Measurements from ENCODE around the gene MLLT10. TPM values are rescaled to one million over a fixed set of nuclear protein-coding genes. Genes with fewer than 3 reads are reported as not detected.

MLLT10 gene
- total RNA-seq, 1 donor = 50.5 TPM

- no peak for DNase-seq (ENCODE audit: low read depth)
- no peak overlapping the region for H3K4me3 ChIP-seq (ENCODE audit: low read depth, low read length)
- TF ChIP-seq CTCF (IDR thresholded peaks at IDR 0.05; ENCODE audit: insufficient read depth, low read depth, low read length) = no peak
Observed at GRCh38 chr10:21753497-21754270, 219.7 kb downstream of the MLLT10 start.

GRCh38 chr10:21754410-21755011 is 220.5 kb downstream of the MLLT10 start:
- DNase-seq (ENCODE audit: low read depth) = peak; percentile 5
- H3K4me3 ChIP-seq (ENCODE audit: low read depth, low read length) = no peak overlapping the region
- TF ChIP-seq CTCF (IDR thresholded peaks at IDR 0.05; ENCODE audit: insufficient read depth, low read depth, low read length) = no peak

GRCh38 chr10:21756707-21757106 is 222.7 kb downstream of the MLLT10 start:
- DNase-seq (ENCODE audit: low read depth) = no peak
- TF ChIP-seq CTCF (IDR thresholded peaks at IDR 0.05; ENCODE audit: insufficient read depth, low read depth, low read length) = no peak
- no peak overlapping the region for H3K4me3 ChIP-seq (ENCODE audit: low read depth, low read length)

- no peak for TF ChIP-seq CTCF (IDR thresholded peaks at IDR 0.05; ENCODE audit: insufficient read depth, low read depth, low read length)
- no peak overlapping the region for H3K4me3 ChIP-seq (ENCODE audit: low read depth, low read length)
- peak; percentile 32 for DNase-seq (ENCODE audit: low read depth)
Observed at GRCh38 chr10:21757185-21757901, 223.3 kb downstream of the MLLT10 start.

GRCh38 chr10:21758239-21758638 is 224.2 kb downstream of the MLLT10 start:
- TF ChIP-seq CTCF (IDR thresholded peaks at IDR 0.05; ENCODE audit: insufficient read depth, low read depth, low read length) = no peak
- no peak overlapping the region for H3K4me3 ChIP-seq (ENCODE audit: low read depth, low read length)
- DNase-seq (ENCODE audit: low read depth) = no peak

GRCh38 chr10:21758696-21759095 is 224.7 kb downstream of the MLLT10 start:
- H3K4me3 ChIP-seq (ENCODE audit: low read depth, low read length) = no peak overlapping the region
- no peak for TF ChIP-seq CTCF (IDR thresholded peaks at IDR 0.05; ENCODE audit: insufficient read depth, low read depth, low read length)

More at GRCh38 chr10:21758696-21759095, 224.7 kb downstream of the MLLT10 start:
- no peak for DNase-seq (ENCODE audit: low read depth)
